Measurements from ENCODE around the gene AGPS.

AGPS gene

GRCh38 chr2:177397481-177398289 lies 5.1 kb downstream of the AGPS start:
- no peak overlapping the region for H3K4me3 ChIP-seq (ENCODE audit: low read depth in 1 of 2, low read length in 2 of 2)
- H3K36me3 ChIP-seq (ENCODE audit: control insufficient read depth in 1 of 2, insufficient read depth in 2 of 2, low read length in 2 of 2), result no peaks in the 10 kb centered on the region
- H3K4me1 ChIP-seq (ENCODE audit: control insufficient read depth in 1 of 2, insufficient read depth in 2 of 2, low read length in 2 of 2), result peaks cover 13 to 53% of the 10 kb centered on the region in 2 donors
- H3K9ac ChIP-seq (ENCODE audit: low read depth in 1 of 2, low read length in 2 of 2), result no peak overlapping the region
- H3K27ac ChIP-seq (ENCODE audit: low read depth, low read length), result no peak overlapping the region
- no peaks in the 10 kb centered on the region for H3K27me3 ChIP-seq (ENCODE audit: control insufficient read depth in 1 of 2, insufficient read depth in 2 of 2, low read length in 2 of 2)
- no peaks in the 10 kb centered on the region for H3K9me3 ChIP-seq (ENCODE audit: control insufficient read depth in 1 of 2, low read length in 2 of 2)

- Histone ChIP-seq H3K27ac (ENCODE audit: low read depth, low read length) (no peak overlapping the region), H3K36me3 (ENCODE audit: control insufficient read depth in 1 of 2, insufficient read depth in 2 of 2, low read length in 2 of 2) (no peaks in the 10 kb centered on the region), H3K9me3 (ENCODE audit: control insufficient read depth in 1 of 2, low read length in 2 of 2) (no peaks in the 10 kb centered on the region), H3K9ac (ENCODE audit: low read depth in 1 of 2, low read length in 2 of 2) (no peak overlapping the region), H3K4me3 (ENCODE audit: low read depth in 1 of 2, low read length in 2 of 2) (no peak overlapping the region), H3K27me3 (ENCODE audit: control insufficient read depth in 1 of 2, insufficient read depth in 2 of 2, low read length in 2 of 2) (no peaks in the 10 kb centered on the region), H3K4me1 (ENCODE audit: control insufficient read depth in 1 of 2, insufficient read depth in 2 of 2, low read length in 2 of 2) (peaks cover 13 to 53% of the 10 kb centered on the region in 2 donors)
Measured at GRCh38 chr2:177398290-177398683, 5.7 kb downstream of the AGPS start.

GRCh38 chr2:177398791-177399190 lies 6.2 kb downstream of the AGPS start:
- no peak overlapping the region for H3K9ac ChIP-seq (ENCODE audit: low read depth in 1 of 2, low read length in 2 of 2)
- no peaks in the 10 kb centered on the region for H3K36me3 ChIP-seq (ENCODE audit: control insufficient read depth in 1 of 2, insufficient read depth in 2 of 2, low read length in 2 of 2)
- no peaks in the 10 kb centered on the region for H3K9me3 ChIP-seq (ENCODE audit: control insufficient read depth in 1 of 2, low read length in 2 of 2)
- H3K4me1 ChIP-seq (ENCODE audit: control insufficient read depth in 1 of 2, insufficient read depth in 2 of 2, low read length in 2 of 2), result peaks cover 9 to 52% of the 10 kb centered on the region in 2 donors
- H3K27me3 ChIP-seq (ENCODE audit: control insufficient read depth in 1 of 2, insufficient read depth in 2 of 2, low read length in 2 of 2), result no peaks in the 10 kb centered on the region
- no peak overlapping the region for H3K4me3 ChIP-seq (ENCODE audit: low read depth in 1 of 2, low read length in 2 of 2)
- no peak overlapping the region for H3K27ac ChIP-seq (ENCODE audit: low read depth, low read length)

GRCh38 chr2:177399376-177399775 lies 6.8 kb downstream of the AGPS start:
- Histone ChIP-seq H3K27ac (ENCODE audit: low read depth, low read length) (no peak overlapping the region), H3K4me3 (ENCODE audit: low read depth in 1 of 2, low read length in 2 of 2) (no peak overlapping the region), H3K27me3 (ENCODE audit: control insufficient read depth in 1 of 2, insufficient read depth in 2 of 2, low read length in 2 of 2) (no peaks in the 10 kb centered on the region), H3K9me3 (ENCODE audit: control insufficient read depth in 1 of 2, low read length in 2 of 2) (no peaks in the 10 kb centered on the region), H3K4me1 (ENCODE audit: control insufficient read depth in 1 of 2, insufficient read depth in 2 of 2, low read length in 2 of 2) (peaks cover 3 to 49% of the 10 kb centered on the region in 2 donors), H3K9ac (ENCODE audit: low read depth in 1 of 2, low read length in 2 of 2) (no peak overlapping the region), H3K36me3 (ENCODE audit: control insufficient read depth in 1 of 2, insufficient read depth in 2 of 2, low read length in 2 of 2) (no peaks in the 10 kb centered on the region)

GRCh38 chr2:177400337-177400923 lies 7.9 kb downstream of the AGPS start:
- Histone ChIP-seq H3K4me1 (ENCODE audit: control insufficient read depth in 1 of 2, insufficient read depth in 2 of 2, low read length in 2 of 2) (peaks cover 0 to 45% of the 10 kb centered on the region in 2 donors), H3K36me3 (ENCODE audit: control insufficient read depth in 1 of 2, insufficient read depth in 2 of 2, low read length in 2 of 2) (no peaks in the 10 kb centered on the region), H3K4me3 (ENCODE audit: low read depth in 1 of 2, low read length in 2 of 2) (no peak overlapping the region), H3K9me3 (ENCODE audit: control insufficient read depth in 1 of 2, low read length in 2 of 2) (no peaks in the 10 kb centered on the region), H3K9ac (ENCODE audit: low read depth in 1 of 2, low read length in 2 of 2) (no peak overlapping the region), H3K27ac (ENCODE audit: low read depth, low read length) (no peak overlapping the region), H3K27me3 (ENCODE audit: control insufficient read depth in 1 of 2, insufficient read depth in 2 of 2, low read length in 2 of 2) (no peaks in the 10 kb centered on the region)

- Histone ChIP-seq H3K27ac (ENCODE audit: low read depth, low read length) (no peak overlapping the region), H3K9ac (ENCODE audit: low read depth in 1 of 2, low read length in 2 of 2) (no peak overlapping the region), H3K4me3 (ENCODE audit: low read depth in 1 of 2, low read length in 2 of 2) (no peak overlapping the region), H3K9me3 (ENCODE audit: control insufficient read depth in 1 of 2, low read length in 2 of 2) (no peaks in the 10 kb centered on the region), H3K36me3 (ENCODE audit: control insufficient read depth in 1 of 2, insufficient read depth in 2 of 2, low read length in 2 of 2) (no peaks in the 10 kb centered on the region), H3K4me1 (ENCODE audit: control insufficient read depth in 1 of 2, insufficient read depth in 2 of 2, low read length in 2 of 2) (peaks cover 0 to 35% of the 10 kb centered on the region in 2 donors), H3K27me3 (ENCODE audit: control insufficient read depth in 1 of 2, insufficient read depth in 2 of 2, low read length in 2 of 2) (no peaks in the 10 kb centered on the region)
Measured at GRCh38 chr2:177402096-177402495, 9.5 kb downstream of the AGPS start.

- Histone ChIP-seq H3K27ac (ENCODE audit: low read depth, low read length) (no peak overlapping the region), H3K27me3 (ENCODE audit: control insufficient read depth in 1 of 2, insufficient read depth in 2 of 2, low read length in 2 of 2) (no peaks in the 10 kb centered on the region), H3K4me3 (ENCODE audit: low read depth in 1 of 2, low read length in 2 of 2) (no peak overlapping the region), H3K9ac (ENCODE audit: low read depth in 1 of 2, low read length in 2 of 2) (no peak overlapping the region), H3K36me3 (ENCODE audit: control insufficient read depth in 1 of 2, insufficient read depth in 2 of 2, low read length in 2 of 2) (no peaks in the 10 kb centered on the region), H3K9me3 (ENCODE audit: control insufficient read depth in 1 of 2, low read length in 2 of 2) (no peaks in the 10 kb centered on the region), H3K4me1 (ENCODE audit: control insufficient read depth in 1 of 2, insufficient read depth in 2 of 2, low read length in 2 of 2) (peaks cover 0 to 19% of the 10 kb centered on the region in 2 donors)
Measured at GRCh38 chr2:177403838-177404237, 11.3 kb downstream of the AGPS start.

- H3K4me1 ChIP-seq (ENCODE audit: control insufficient read depth in 1 of 2, insufficient read depth in 2 of 2, low read length in 2 of 2), result peaks cover 0 to 14% of the 10 kb centered on the region in 2 donors
- H3K4me3 ChIP-seq (ENCODE audit: low read depth in 1 of 2, low read length in 2 of 2), result no peak overlapping the region
- H3K9ac ChIP-seq (ENCODE audit: low read depth in 1 of 2, low read length in 2 of 2), result no peak overlapping the region
- no peaks in the 10 kb centered on the region for H3K9me3 ChIP-seq (ENCODE audit: control insufficient read depth in 1 of 2, low read length in 2 of 2)
- H3K36me3 ChIP-seq (ENCODE audit: control insufficient read depth in 1 of 2, insufficient read depth in 2 of 2, low read length in 2 of 2), result no peaks in the 10 kb centered on the region
- H3K27me3 ChIP-seq (ENCODE audit: control insufficient read depth in 1 of 2, insufficient read depth in 2 of 2, low read length in 2 of 2), result no peaks in the 10 kb centered on the region
- H3K27ac ChIP-seq (ENCODE audit: low read depth, low read length), result no peak overlapping the region
Measured at GRCh38 chr2:177404243-177404642, 11.7 kb downstream of the AGPS start.

- no peak overlapping the region for H3K4me3 ChIP-seq (ENCODE audit: low read depth in 1 of 2, low read length in 2 of 2)
- no peak overlapping the region for H3K9ac ChIP-seq (ENCODE audit: low read depth in 1 of 2, low read length in 2 of 2)
- H3K36me3 ChIP-seq (ENCODE audit: control insufficient read depth in 1 of 2, insufficient read depth in 2 of 2, low read length in 2 of 2), result no peaks in the 10 kb centered on the region
- H3K4me1 ChIP-seq (ENCODE audit: control insufficient read depth in 1 of 2, insufficient read depth in 2 of 2, low read length in 2 of 2), result peaks cover 0 to 9% of the 10 kb centered on the region in 2 donors
- H3K9me3 ChIP-seq (ENCODE audit: control insufficient read depth in 1 of 2, low read length in 2 of 2), result no peaks in the 10 kb centered on the region
- H3K27ac ChIP-seq (ENCODE audit: low read depth, low read length), result no peak overlapping the region
- no peaks in the 10 kb centered on the region for H3K27me3 ChIP-seq (ENCODE audit: control insufficient read depth in 1 of 2, insufficient read depth in 2 of 2, low read length in 2 of 2)
Measured at GRCh38 chr2:177405029-177405692, 12.6 kb downstream of the AGPS start.

- H3K9ac ChIP-seq (ENCODE audit: low read depth in 1 of 2, low read length in 2 of 2), result no peak overlapping the region
- H3K4me1 ChIP-seq (ENCODE audit: control insufficient read depth in 1 of 2, insufficient read depth in 2 of 2, low read length in 2 of 2), result peaks cover 0 to 9% of the 10 kb centered on the region in 2 donors
- no peak overlapping the region for H3K27ac ChIP-seq (ENCODE audit: low read depth, low read length)
- no peaks in the 10 kb centered on the region for H3K36me3 ChIP-seq (ENCODE audit: control insufficient read depth in 1 of 2, insufficient read depth in 2 of 2, low read length in 2 of 2)
- no peak overlapping the region for H3K4me3 ChIP-seq (ENCODE audit: low read depth in 1 of 2, low read length in 2 of 2)
- no peaks in the 10 kb centered on the region for H3K9me3 ChIP-seq (ENCODE audit: control insufficient read depth in 1 of 2, low read length in 2 of 2)
- H3K27me3 ChIP-seq (ENCODE audit: control insufficient read depth in 1 of 2, insufficient read depth in 2 of 2, low read length in 2 of 2), result no peaks in the 10 kb centered on the region
Measured at GRCh38 chr2:177406182-177406581, 13.6 kb downstream of the AGPS start.
